Effector memory CD4-positive, alpha-beta T cell (primary cell): ENCODE data around the gene MALRD1.

ENCODE experiments used
- DNase-seq, 3 donors: peaks; one replicate each; pipeline ENCODE4 v3.0.0-alpha.2; 2020
- H3K27ac ChIP-seq: 2 replicates; pipeline ENCODE4 v1.7.0; 2013; ENCODE audit warnings: mild to moderate bottlenecking, low read length, moderate library complexity; ENCODE audit not compliant: insufficient read depth, poor library complexity, severe bottlenecking
- H3K27me3 ChIP-seq: replicated peaks from 2 replicates; pipeline ENCODE4 v1.7.0; 2013; ENCODE audit warnings: mild to moderate bottlenecking, low read length; ENCODE audit not compliant: insufficient read depth, control insufficient read depth, poor library complexity, severe bottlenecking
- H3K36me3 ChIP-seq: 2 replicates; pipeline ENCODE4 v1.7.0; 2013; ENCODE audit warnings: mild to moderate bottlenecking, low read length, moderate library complexity; ENCODE audit not compliant: control insufficient read depth, insufficient read depth
- H3K4me1 ChIP-seq: 2 replicates; pipeline ENCODE4 v1.7.0; 2013; ENCODE audit warnings: low read length, mild to moderate bottlenecking; ENCODE audit not compliant: control insufficient read depth, insufficient read depth, poor library complexity, severe bottlenecking
- H3K4me3 ChIP-seq: 2 replicates; pipeline ENCODE4 v1.7.0; 2013; ENCODE audit warnings: low read length, low read depth, mild to moderate bottlenecking; ENCODE audit not compliant: insufficient read depth, poor library complexity, severe bottlenecking
- H3K9me3 ChIP-seq: 2 replicates; pipeline ENCODE4 v1.7.0; 2013; ENCODE audit warnings: mild to moderate bottlenecking, low read length, moderate library complexity; ENCODE audit not compliant: control insufficient read depth

MALRD1 gene

GRCh38 chr10:19629567-19629966 lies 581.0 kb downstream of the MALRD1 start:
- no peak for DNase-seq
- Histone ChIP-seq H3K4me1 (no peaks in the 10 kb centered on the region), H3K27ac (no peak overlapping the region), H3K9me3 (no peaks in the 10 kb centered on the region), H3K27me3 (no peaks in the 10 kb centered on the region), H3K4me3 (no peak overlapping the region), H3K36me3 (no peaks in the 10 kb centered on the region)

GRCh38 chr10:19634163-19634562 lies 585.6 kb downstream of the MALRD1 start:
- Histone ChIP-seq H3K4me3 (no peak overlapping the region), H3K36me3 (no peaks in the 10 kb centered on the region), H3K4me1 (no peaks in the 10 kb centered on the region), H3K27ac (no peak overlapping the region), H3K9me3 (no peaks in the 10 kb centered on the region), H3K27me3 (no peaks in the 10 kb centered on the region)
- no peak for DNase-seq

- Histone ChIP-seq H3K9me3 (no peaks in the 10 kb centered on the region), H3K4me1 (no peaks in the 10 kb centered on the region), H3K36me3 (no peaks in the 10 kb centered on the region), H3K27me3 (no peaks in the 10 kb centered on the region), H3K4me3 (no peak overlapping the region), H3K27ac (no peak overlapping the region)
- no peak for DNase-seq
Measured at GRCh38 chr10:19638182-19638895, 589.7 kb downstream of the MALRD1 start.

- no peak overlapping the region for H3K27ac ChIP-seq
- no peaks in the 10 kb centered on the region for H3K36me3 ChIP-seq
- H3K9me3 ChIP-seq = no peaks in the 10 kb centered on the region
- no peak overlapping the region for H3K4me3 ChIP-seq
- H3K27me3 ChIP-seq = no peaks in the 10 kb centered on the region
- no peak for DNase-seq
- H3K4me1 ChIP-seq = no peaks in the 10 kb centered on the region
Measured at GRCh38 chr10:19638896-19639233, 590.3 kb downstream of the MALRD1 start.

- no peak overlapping the region for H3K27ac ChIP-seq
- no peaks in the 10 kb centered on the region for H3K27me3 ChIP-seq
- no peak overlapping the region for H3K4me3 ChIP-seq
- no peaks in the 10 kb centered on the region for H3K4me1 ChIP-seq
- no peaks in the 10 kb centered on the region for H3K9me3 ChIP-seq
- no peak for DNase-seq
- H3K36me3 ChIP-seq = no peaks in the 10 kb centered on the region
Measured at GRCh38 chr10:19640566-19641263, 592.1 kb downstream of the MALRD1 start.

GRCh38 chr10:19651549-19651948 lies 602.9 kb downstream of the MALRD1 start:
- H3K27ac ChIP-seq = no peak overlapping the region

GRCh38 chr10:19652750-19653149 lies 604.1 kb downstream of the MALRD1 start:
- Histone ChIP-seq H3K36me3 (no peaks in the 10 kb centered on the region), H3K4me1 (no peaks in the 10 kb centered on the region), H3K9me3 (no peaks in the 10 kb centered on the region), H3K4me3 (no peak overlapping the region), H3K27ac (no peak overlapping the region), H3K27me3 (no peaks in the 10 kb centered on the region)
- DNase-seq = no peak

More at GRCh38 chr10:19651549-19651948, 602.9 kb downstream of the MALRD1 start:
- Histone ChIP-seq H3K36me3 (no peaks in the 10 kb centered on the region), H3K4me3 (no peak overlapping the region), H3K27me3 (no peaks in the 10 kb centered on the region), H3K9me3 (no peaks in the 10 kb centered on the region), H3K4me1 (no peaks in the 10 kb centered on the region)
- DNase-seq = no peak

GRCh38 chr10:19653931-19654330 lies 605.3 kb downstream of the MALRD1 start:
- Histone ChIP-seq H3K4me3 (no peak overlapping the region), H3K36me3 (no peaks in the 10 kb centered on the region), H3K9me3 (no peaks in the 10 kb centered on the region), H3K27me3 (no peaks in the 10 kb centered on the region), H3K4me1 (no peaks in the 10 kb centered on the region), H3K27ac (no peak overlapping the region)
- no peak for DNase-seq

GRCh38 chr10:19654576-19654975 lies 606.0 kb downstream of the MALRD1 start:
- Histone ChIP-seq H3K4me3 (no peak overlapping the region), H3K36me3 (no peaks in the 10 kb centered on the region), H3K9me3 (no peaks in the 10 kb centered on the region), H3K4me1 (no peaks in the 10 kb centered on the region), H3K27ac (no peak overlapping the region), H3K27me3 (no peaks in the 10 kb centered on the region)
- DNase-seq = no peak

- Histone ChIP-seq H3K27me3 (no peaks in the 10 kb centered on the region), H3K36me3 (no peaks in the 10 kb centered on the region), H3K9me3 (no peaks in the 10 kb centered on the region), H3K4me1 (no peaks in the 10 kb centered on the region), H3K27ac (no peak overlapping the region), H3K4me3 (no peak overlapping the region)
- DNase-seq = no peak
Measured at GRCh38 chr10:19656420-19657042, 607.9 kb downstream of the MALRD1 start.
